HEK293T (cell line): ENCODE measurements around the gene GPD2.

Experiments
- ELF4 ChIP-seq: fragments of 450-650 bp; IDR thresholded peaks from 2 replicates; pipeline ENCODE4 v1.6.1; 2017; ENCODE audit warnings: antibody characterized with exemption
- FOXM1 ChIP-seq: fragments of 450-650 bp; IDR thresholded peaks from 2 replicates; pipeline ENCODE4 v1.6.1; 2017; ENCODE audit warnings: mild to moderate bottlenecking, borderline replicate concordance
- SUZ12 ChIP-seq: fragments of 450-650 bp; IDR thresholded peaks from 2 replicates; pipeline ENCODE4 v1.6.1; 2016; ENCODE audit warnings: mild to moderate bottlenecking
- ZNF384 ChIP-seq: fragments of 450-650 bp; IDR thresholded peaks from 2 replicates; pipeline ENCODE4 v1.6.1; 2016

GRCh38 chr2:156452971-156453370 is 16.8 kb downstream of the GPD2 start:
- TF ChIP-seq FOXM1 (no peak), SUZ12 (no peak), ZNF384 (no peak), ELF4 (no peak)
